Esophagus squamous epithelium (tissue), 5 donors: ENCODE data around the gene CAPG. TPM values are rescaled to one million over a fixed set of nuclear protein-coding genes. Genes with fewer than 3 reads are reported as not detected.
A peak's percentile ranks its signal among the peaks of the same experiment; 100 is the strongest.

Experiments
- DNase-seq: peaks from one replicate; lab custom pipeline; 2025; lab: John Stamatoyannopoulos, UW
- H3K27ac ChIP-seq, 4 donors: fragments of 200-600 bp; sonication (generic); one replicate each; pipeline ENCODE4 v1.5.1; 2016 to 2019; ENCODE audit warnings: mild to moderate bottlenecking in 1 of 4
- H3K27me3 ChIP-seq, 4 donors: fragments of 200-600 bp; sonication (generic); 1 replicate in 3 of 4; 2 replicates in 1 of 4; pipeline versions ENCODE4 v1.5.1 to v1.6.0; 2017 to 2021; ENCODE audit warnings: antibody characterized with exemption in 1 of 4
- H3K36me3 ChIP-seq, 3 donors: fragments of 200-600 bp; sonication (generic); one replicate each; pipeline ENCODE4 v1.5.1; 2016 to 2019
- H3K4me1 ChIP-seq, 3 donors: fragments of 200-600 bp; sonication (generic); one replicate each; pipeline ENCODE4 v1.5.1; 2017 to 2019
- H3K4me3 ChIP-seq, 4 donors: fragments of 200-600 bp; sonication (generic); 1 replicate in 3 of 4; 2 replicates in 1 of 4; pipeline ENCODE4 v1.5.1; 2016 to 2019; ENCODE audit warnings: mild to moderate bottlenecking in 2 of 4, moderate library complexity in 1 of 4
- H3K9me3 ChIP-seq, 3 donors: fragments of 200-600 bp; sonication (generic); one replicate each; pipeline ENCODE4 v1.5.1; 2016 to 2019
- POLR2A ChIP-seq, 4 donors: fragments of 450-650 bp; IDR thresholded peaks; one replicate each; pipeline ENCODE4 v1.6.1; 2017; ENCODE audit warnings: antibody characterized with exemption in 4 of 4, mild to moderate bottlenecking in 4 of 4, moderate library complexity in 3 of 4
- WGBS, 2 donors: methylation state at CpG; one replicate each; pipeline ENCODE4 v1.1.5; 2018; 5-methylcytosine and 5-hydroxymethylcytosine counted together
- intact Hi-C: fragments of 100-400 bp; cut with DNase I; formaldehyde crosslinking; loops from one replicate; pipeline ENCODE4 v1.15.0; 2022
- total RNA-seq, 4 donors: library from RNA; depleted of rRNA; stranded (reverse); fragments of >200 nt; gene quantifications; one replicate each; pipeline ENCODE4 v1.1.0, GENCODE V29; 2016
- TF ChIP-seq, protein P1 (sequence below), 6 experiments: fragments of 450-650 bp in 4 of 6; fragments of 200-600 bp in 2 of 6; sonication (generic) in 2 of 6; IDR thresholded peaks; one replicate each; pipeline ENCODE4 v1.5.1; 2016 to 2019; ENCODE audit warnings: antibody characterized with exemption in 6 of 6, mild to moderate bottlenecking in 4 of 6, moderate library complexity in 4 of 6
- donor health status: DM: yes; HTN: yes; CAD: no.

The CAPG gene
- total RNA-seq, 4 donors from 2014 or later: 185 to 301 (median 221) TPM

DNA sequence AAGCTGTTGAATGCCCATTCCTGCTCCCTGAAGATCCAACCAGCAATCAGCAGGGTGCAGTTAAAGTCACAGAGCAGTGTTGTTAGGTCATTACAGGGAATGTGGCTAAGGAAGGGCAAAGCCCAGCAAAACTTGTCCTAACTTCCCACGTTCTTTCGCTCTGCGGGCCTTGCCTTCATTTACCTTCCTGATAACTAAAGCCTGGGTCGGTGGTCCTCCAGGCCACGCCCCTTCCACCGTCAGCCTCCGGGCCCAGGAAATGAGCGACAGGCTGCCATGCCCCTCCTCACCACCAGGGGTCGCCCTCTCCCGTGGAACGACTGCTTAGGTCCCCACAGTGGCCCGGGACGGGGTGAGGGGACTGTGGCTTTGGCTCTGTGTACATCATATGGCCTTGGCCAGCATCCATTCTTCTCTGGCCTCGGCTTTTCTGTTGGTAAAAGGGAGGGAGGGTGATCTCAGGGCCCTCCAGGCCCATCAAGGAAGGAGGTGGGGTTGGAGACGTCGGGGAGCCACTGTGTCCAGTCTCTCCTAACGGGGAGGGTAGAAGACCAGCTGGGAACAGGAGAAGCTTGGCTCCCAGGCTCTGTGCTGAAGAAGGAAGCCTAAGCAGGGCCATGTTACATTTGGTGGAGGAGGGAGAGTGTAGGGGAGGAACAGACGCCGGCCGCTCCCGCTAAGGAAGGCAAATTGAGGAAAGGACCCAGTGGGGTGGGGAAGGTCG is 10.5 kb upstream of the CAPG start:
- Histone ChIP-seq H3K4me1 (peaks cover 30 to 45% (median 33%) of the 10 kb centered on the region in 3 donors), H3K36me3 (no peaks in the 10 kb centered on the region), H3K27ac (peak overlapping the region; percentile 96 to 99 (median 97)), H3K9me3 (no peaks in the 10 kb centered on the region), H3K27me3 (no peaks in the 10 kb centered on the region), H3K4me3 (peak overlapping the region in 2 of 4 donors; percentile 19 to 49)
- DNase-seq: peak; percentile 38
- intact Hi-C loops: loop anchor here (2.0 kb wide), 1 partner anchor 130 kb away; no protein-coding TSS in a partner anchor
- 22 to 39% methylated on average over 12 to 13 of the region's 22 CpGs for whole genome bisulfite sequencing, 2 donors
- TF ChIP-seq, protein P1, sequence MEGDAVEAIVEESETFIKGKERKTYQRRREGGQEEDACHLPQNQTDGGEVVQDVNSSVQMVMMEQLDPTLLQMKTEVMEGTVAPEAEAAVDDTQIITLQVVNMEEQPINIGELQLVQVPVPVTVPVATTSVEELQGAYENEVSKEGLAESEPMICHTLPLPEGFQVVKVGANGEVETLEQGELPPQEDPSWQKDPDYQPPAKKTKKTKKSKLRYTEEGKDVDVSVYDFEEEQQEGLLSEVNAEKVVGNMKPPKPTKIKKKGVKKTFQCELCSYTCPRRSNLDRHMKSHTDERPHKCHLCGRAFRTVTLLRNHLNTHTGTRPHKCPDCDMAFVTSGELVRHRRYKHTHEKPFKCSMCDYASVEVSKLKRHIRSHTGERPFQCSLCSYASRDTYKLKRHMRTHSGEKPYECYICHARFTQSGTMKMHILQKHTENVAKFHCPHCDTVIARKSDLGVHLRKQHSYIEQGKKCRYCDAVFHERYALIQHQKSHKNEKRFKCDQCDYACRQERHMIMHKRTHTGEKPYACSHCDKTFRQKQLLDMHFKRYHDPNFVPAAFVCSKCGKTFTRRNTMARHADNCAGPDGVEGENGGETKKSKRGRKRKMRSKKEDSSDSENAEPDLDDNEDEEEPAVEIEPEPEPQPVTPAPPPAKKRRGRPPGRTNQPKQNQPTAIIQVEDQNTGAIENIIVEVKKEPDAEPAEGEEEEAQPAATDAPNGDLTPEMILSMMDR (IDR thresholded peaks at IDR 0.05): peak; percentile 99 to 100 (median 100)
- TF ChIP-seq POLR2A (IDR thresholded peaks at IDR 0.05): no peak

DNA sequence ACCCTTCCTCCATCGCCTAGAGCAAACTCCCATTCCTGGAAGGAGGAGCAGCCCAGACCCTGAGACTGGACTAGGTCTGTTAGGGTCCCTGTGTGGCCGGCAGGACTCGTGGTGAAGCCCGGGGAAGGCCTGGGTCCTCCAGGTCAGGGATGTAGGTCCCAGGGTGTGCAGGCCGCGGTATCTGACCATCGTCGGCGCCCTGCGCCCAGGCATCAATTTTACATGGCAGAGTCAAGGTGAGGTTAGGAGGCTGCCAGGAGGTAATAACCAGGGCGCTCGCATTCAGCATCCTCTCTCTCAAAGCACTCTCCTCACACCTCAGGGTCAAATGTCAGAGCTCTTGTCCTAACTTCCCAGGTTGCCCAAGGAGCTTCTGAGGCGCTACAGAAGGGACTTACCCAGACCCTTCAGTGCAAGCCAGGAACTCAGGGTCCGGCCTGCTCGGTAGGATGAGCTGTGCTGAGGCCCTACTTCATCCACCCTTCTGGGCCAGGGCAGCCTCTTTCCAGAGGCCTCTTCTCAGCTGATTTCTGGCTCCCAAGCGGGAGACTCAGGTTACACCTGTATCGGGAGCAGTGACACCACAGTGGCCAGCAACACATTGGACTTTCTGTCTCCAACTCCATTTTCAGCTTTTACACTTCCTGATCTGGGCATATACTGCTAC is 9.0 kb upstream of the CAPG start:
- Histone ChIP-seq H3K27me3 (no peaks in the 10 kb centered on the region), H3K4me1 (peaks cover 33 to 60% (median 40%) of the 10 kb centered on the region in 3 donors), H3K27ac (peak overlapping the region; percentile 96 to 99 (median 97)), H3K9me3 (no peaks in the 10 kb centered on the region), H3K4me3 (peak overlapping the region; percentile 66 to 88 (median 74)), H3K36me3 (no peaks in the 10 kb centered on the region)
- intact Hi-C loops: no loop called here
- TF ChIP-seq, protein P1 (IDR thresholded peaks at IDR 0.05): no peak
- no peak for TF ChIP-seq POLR2A (IDR thresholded peaks at IDR 0.05)
- 49 to 54% methylated on average over 8 to 14 of the region's 17 CpGs for WGBS, 2 donors
- no peak for DNase-seq

DNA sequence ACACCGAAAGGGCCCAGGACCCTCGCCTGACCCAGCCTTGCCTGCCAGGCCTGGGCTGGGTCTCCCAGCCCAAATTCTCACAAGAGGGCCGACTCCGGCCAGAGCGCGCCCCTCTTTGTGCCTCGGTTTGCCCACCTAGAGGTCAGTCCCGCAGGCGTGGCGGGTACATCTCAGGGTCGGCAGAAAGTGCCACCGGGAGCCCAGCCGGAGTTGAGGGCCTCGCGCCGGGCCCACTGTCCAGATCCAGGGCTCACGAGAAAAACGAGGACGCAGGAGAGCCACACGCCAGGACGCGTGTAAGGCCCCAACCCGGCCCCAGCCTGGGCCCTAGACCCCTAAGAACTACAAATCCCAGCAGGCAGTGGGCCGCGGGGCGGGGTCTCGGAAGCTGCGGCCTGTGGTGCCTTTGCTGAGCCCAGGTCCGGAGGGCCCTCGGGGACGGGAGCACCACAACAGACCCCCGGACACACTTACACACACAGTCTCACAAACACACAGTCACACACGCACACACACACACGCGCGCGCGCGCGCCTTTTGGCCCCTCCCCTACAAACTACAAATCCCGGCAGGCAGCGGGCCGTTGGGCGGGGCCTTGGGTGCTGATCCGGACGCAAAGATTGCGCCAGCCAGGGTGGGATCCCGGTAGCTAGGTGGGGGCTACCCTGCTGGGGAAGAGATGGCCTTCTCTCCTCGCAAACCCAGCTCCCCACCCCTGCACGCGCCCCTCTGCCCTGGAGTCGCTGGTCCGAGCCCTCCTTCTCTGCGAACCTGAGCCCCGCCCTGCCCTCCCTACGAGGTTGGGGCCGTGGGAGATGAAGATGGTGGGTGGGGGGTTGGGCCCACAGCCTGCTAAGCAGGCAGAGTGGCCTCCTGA is 8.2 kb upstream of the CAPG start, which contains the start of gene SH2D6:
TSS of gene SH2D6 (plus strand) at position 583 of the 877 bp plus-strand sequence. CDS start 10,752 bp downstream, outside the sequence.
- peaks cover 35 to 68% (median 41%) of the 10 kb centered on the region in 3 donors for H3K4me1 ChIP-seq
- DNase-seq: peak; percentile 55
- intact Hi-C loops: no loop called here

DNA sequence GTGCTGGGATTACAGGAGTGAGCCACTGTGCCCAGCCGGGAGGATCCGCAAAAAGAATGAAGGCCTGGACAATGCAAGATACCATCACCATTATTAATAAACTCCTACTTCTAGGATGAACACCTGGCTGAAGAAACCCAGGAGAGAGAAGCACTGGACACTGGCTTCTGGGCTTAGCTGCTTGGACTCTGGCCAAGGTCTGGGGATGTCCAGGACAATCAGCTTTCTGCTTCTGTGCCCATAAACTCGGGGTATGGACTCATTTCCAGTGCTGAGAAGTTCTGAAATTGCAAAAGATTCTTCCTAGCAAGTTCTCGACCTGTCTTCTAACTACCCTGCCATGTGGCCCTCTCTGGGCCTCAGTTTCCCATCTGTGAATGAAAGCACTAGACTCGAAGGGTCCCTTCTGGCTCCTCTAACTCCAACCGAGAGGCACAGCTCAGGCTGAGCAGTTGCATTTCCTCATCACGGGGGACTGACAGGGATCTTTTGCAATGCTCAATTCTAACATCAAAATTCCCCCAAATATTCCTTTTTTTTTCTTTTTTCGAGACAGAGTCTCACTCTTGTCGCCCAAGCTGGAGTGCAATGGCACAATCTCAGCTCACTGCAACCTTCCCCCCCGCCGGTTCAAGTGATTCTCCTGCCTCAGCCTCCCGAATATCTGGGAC is 5.9 kb upstream of the CAPG start:
- WGBS, 2 donors: 71 to 89% methylated on average over 9 to 10 of the region's 12 CpGs
- TF ChIP-seq POLR2A (IDR thresholded peaks at IDR 0.05): no peak
- TF ChIP-seq, protein P1 (IDR thresholded peaks at IDR 0.05): no peak
- Histone ChIP-seq H3K9me3 (no peaks in the 10 kb centered on the region), H3K4me1 (peaks cover 37 to 82% (median 42%) of the 10 kb centered on the region in 3 donors), H3K27me3 (no peaks in the 10 kb centered on the region), H3K36me3 (no peaks in the 10 kb centered on the region), H3K4me3 (no peak overlapping the region), H3K27ac (peak overlapping the region in 1 of 4 donors; percentile 96)
- intact Hi-C loops: no loop called here
- DNase-seq: no peak

More for the DNA sequence above, 8.2 kb upstream of the CAPG start, which contains the start of gene SH2D6:
- Histone ChIP-seq H3K4me3 (peak within 1 kb of the TSS; percentile 66 to 88 (median 74)), H3K36me3 (no peaks in the 10 kb centered on the region), H3K27me3 (no peaks in the 10 kb centered on the region), H3K27ac (peak within 1 kb of the TSS; percentile 96 to 99 (median 97)), H3K9me3 (no peaks in the 10 kb centered on the region)
- TF ChIP-seq, protein P1 (IDR thresholded peaks at IDR 0.05): no peak
- peak in 2 of 4 donors; percentile 47 to 87 for TF ChIP-seq POLR2A (IDR thresholded peaks at IDR 0.05)
- WGBS, 2 donors: 38 to 86% methylated on average over 1 to 20 of the region's 57 CpGs
